CD4-positive, alpha-beta T cell treated with Interleukin-6 for 4 hours (primary cell): ENCODE measurements around the gene HILPDA.

Source experiments
- DNase-seq: peaks from one replicate; pipeline ENCODE4 v3.0.0-alpha.2; 2020; ENCODE audit warnings: mixed read lengths

HILPDA gene

DNA sequence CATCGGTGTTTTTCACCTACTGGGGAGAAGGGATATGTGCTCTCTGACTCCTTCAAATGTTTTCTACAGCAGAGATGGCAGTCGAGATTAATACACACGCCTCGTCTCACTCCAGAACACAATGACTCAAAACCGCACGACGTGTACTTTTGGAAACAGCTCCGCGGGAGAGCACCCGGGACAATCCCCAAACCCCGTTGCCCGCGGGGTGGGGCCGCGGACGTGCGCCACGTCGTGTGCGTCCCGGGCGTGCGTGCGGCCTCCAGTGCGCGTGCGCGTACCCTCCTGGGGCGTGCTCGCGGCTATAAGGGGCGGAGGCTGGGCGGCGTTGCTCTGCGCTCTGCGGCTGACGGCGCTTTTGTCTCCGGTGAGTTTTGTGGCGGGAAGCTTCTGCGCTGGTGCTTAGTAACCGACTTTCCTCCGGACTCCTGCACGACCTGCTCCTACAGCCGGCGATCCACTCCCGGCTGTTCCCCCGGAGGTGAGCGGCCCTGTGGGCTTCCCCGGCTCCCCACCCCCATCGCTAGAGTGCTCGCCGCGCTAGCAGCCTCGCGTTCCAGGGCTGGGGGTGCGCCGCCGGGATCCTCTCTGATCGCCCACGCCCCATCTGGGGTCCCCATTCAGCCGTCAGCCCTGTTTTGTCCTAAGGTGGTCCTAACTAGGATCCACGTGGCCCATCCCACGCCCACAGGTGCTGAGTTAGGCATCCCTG is at the start of gene HILPDA:
HILPDA (plus strand) TSS at position 336 of the 712 bp plus-strand sequence. CDS start 1,391 bp downstream, outside the sequence.
- peak; percentile 96 for DNase-seq

DNA sequence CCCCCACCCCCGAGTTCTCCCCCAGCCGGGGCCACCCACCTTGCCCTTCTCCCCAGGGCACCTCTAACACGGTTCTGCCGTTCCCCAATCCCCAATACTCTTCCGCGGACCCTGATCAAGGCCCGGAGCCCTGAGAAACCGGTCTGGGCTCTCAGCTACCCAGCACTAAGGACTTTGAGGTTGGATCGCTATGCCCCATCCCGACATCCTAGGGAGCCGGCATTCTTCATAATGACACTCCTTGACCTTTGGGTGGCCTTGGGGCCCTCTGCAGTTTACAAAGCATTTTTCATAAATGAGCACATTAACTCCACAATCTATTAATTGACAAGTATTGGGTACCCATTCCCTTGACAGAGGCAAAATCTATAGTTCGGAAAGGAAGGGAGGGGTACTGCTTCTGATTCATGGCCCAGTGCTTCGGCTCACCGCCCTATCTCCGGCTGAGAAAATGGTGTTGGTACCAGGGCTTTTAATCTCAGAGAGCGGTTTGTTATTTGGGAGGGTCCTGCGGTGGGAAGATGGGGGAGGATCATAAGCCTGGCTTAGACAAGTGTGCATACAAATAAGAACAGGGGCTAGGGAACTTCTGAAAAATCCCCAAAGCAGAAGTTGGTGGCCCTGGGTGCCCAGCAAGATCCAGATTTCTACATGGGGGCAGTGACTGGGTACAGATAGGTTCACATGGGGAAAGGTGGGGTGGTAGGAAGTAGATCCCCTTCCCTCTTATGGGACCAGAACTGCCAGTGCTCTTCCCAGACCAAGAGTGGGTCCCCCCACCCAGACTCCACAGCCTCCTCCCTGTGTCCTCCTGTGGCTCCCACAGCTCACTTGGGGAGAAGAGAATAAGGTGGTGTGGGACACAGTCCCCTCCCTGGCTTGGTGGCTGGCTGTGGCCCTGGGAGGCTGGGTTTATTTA is 49.1 kb upstream of the HILPDA start:
- no peak for DNase-seq

DNA sequence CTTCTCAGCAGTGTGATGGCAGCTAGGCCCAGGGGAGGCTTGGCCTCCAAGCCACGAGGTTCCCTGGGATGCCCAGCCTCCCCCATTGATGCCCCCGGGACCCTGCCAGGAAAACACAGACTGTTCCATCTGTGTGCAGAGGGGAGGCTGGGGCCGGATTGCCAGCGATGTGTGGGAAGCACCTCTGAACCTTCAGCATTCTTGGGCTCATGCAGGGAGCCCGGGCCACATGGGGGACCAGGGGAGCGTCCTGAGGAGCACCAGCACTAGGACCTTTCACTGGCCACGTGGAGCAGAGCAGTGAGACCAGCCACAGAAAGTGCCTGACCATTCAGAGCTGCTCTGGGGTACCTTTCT is 48.5 kb upstream of the HILPDA start:
- no peak for DNase-seq

- DNase-seq: no peak
These were observed 47.6 kb upstream of the HILPDA start for GRCh38 chr7:128407751-128408708.

GRCh38 chr7:128408709-128409595 is 46.7 kb upstream of the HILPDA start:
- DNase-seq: no peak

DNA sequence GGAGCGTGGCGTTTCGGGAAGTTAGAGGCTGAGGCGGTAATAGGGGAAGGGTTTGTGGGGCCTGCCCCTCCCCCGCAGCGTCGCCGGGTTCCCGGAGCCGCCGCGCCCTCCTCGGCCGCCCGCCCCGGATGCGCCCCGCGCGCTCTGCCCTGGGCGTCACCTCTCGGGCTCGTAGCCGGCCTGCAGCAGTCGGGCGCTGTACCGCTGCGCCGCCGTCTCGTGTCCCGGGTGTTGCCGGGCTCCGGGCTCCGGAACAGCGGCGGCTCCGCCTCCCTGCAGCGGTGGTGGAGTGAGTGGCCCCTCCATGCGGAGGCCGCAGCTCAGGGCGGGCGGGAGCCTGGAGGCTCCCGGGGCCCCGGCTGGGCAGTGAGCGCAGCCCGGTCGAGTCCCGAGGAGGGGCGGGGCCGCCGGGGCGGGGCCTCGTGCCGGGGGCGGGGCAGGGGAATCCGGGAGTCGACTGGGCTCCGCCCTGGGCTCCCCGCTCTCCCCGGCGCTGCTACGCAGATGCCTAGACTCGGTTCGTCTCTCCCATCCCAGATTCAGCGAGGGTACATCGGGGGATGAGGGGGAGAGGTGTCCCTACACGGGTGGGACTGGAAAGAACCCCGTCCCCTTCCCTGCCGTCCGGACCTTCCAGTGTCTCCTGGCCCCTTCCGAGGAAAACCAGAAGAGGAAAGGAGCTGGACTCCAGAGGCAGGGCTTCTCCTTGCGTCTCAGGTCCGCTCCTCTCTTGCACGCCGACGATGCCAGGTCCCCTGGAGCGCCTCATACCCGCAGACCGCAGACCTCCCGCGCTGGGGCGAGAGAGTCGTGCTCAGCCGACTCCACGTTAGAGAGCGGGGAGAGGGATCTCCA is 45.9 kb upstream of the HILPDA start, which contains the start of gene IMPDH1:
IMPDH1 (minus strand) TSS at position 387 of the 855 bp plus-strand sequence; CDS start at position 306, 81 bp downstream.
- DNase-seq: peak; percentile 91

DNA sequence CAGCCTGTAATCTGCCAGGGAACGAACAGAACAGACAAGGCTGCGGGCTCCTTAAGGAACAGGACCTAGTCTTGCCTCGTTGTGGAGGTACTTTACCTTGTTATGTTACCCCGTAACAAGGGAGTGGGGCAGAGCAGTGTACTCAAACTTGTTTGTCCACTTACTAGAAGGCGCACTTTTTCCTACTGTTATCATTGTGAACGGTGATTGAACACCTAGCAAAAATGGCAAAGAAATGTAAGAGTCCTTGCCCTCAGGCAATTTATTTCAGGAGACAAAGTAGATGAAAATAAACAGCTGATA is 45.3 kb upstream of the HILPDA start:
- no peak for DNase-seq

- DNase-seq: no peak
These were observed 40.4 kb upstream of the HILPDA start for GRCh38 chr7:128415217-128415785.

DNA sequence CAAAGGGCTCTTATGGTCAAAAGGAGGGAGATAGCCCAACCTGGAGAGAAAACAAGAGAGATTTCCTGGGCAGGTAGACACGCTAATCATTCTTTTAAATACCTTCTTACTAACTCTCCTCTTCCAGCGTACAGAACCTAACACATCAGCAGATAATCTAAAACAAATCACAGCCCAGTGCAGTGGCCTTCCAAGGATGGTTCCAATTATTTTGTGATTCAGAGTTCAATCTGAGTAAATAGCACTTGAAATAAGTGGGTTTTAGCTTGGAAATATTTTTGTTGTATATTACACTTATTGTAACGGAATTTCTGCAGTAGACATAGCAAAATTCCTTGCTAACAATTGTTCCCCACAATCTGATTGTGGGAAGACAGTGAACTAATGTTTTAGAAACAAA is 38.6 kb upstream of the HILPDA start:
- no peak for DNase-seq

- DNase-seq: no peak
These were observed 36.4 kb upstream of the HILPDA start for GRCh38 chr7:128419257-128419656.

- DNase-seq: no peak
These were observed 34.9 kb upstream of the HILPDA start for GRCh38 chr7:128420773-128421172.

- DNase-seq: no peak
These were observed 34.3 kb upstream of the HILPDA start for GRCh38 chr7:128421384-128421783.

DNA sequence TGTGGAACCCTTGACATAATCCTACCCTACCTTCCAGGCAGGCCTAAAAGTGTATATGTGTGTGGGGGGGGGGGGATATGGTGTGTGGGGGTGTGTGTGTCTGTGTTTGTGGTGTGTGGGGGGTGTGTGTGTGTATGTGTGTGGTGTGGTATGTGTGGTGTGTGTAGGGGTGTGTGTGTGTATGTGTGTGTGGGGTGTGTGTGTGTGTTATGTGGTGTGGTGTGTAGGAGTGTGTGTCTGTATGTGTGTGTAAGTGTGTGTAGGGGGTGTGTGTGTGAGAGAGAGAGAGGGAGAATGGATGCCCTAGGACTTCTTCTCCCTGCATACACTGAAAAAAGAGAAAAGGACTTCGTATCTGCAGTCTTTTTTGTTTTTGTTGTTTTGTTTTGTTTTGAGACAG is 33.6 kb upstream of the HILPDA start:
- DNase-seq: no peak

GRCh38 chr7:128422842-128423241 is 32.8 kb upstream of the HILPDA start:
- no peak for DNase-seq

DNA sequence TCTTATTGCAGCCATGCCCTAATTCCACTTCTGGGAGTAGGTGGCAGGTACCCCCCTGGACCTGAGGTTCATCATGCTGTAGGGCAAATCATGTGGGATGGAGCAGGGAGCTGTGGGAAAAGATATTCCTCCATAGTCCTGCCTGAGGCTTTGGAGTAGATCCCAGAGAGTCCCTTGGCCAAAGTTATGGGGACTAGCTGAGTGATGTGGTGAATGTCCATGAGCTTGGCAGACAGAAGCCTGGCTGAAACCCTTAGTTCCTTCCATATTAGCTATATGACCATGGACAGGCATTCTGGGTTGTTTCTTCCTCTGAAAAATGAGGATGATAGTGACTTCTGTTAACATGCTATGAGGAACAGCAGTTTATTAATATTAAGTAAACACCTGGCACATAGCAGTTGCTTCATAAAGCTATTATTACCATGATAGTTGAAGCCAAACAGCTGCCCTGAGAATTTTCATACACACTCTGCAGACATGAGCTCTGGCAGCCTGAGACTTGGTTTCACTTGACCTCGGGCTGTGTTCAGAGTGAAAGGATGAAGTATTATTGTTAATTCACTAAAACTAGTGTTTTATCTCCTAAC is 30.9 kb upstream of the HILPDA start:
- no peak for DNase-seq

DNA sequence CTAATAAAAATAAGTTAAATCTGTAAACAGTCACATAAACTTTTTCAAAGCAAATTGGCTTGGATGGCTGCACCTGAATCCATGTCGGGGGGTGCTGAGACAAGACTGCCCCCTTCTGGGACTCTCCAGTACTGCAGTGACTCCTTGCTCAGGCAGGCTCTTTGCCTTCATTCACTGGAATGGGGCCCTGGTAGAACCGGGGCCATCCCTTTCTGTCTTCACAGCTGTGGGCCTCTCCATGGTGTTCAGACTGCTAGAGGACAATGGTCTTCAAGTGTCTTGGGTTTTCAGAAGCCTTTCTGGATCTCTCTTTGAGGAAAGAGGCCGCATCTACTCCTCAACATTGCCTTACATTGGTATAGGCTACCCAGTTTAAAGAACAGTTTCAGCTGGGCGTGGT is 29.8 kb upstream of the HILPDA start:
- DNase-seq: peak; percentile 85

- peak; percentile 30 for DNase-seq
These were observed 28.3 kb upstream of the HILPDA start for GRCh38 chr7:128427289-128427891.

DNA sequence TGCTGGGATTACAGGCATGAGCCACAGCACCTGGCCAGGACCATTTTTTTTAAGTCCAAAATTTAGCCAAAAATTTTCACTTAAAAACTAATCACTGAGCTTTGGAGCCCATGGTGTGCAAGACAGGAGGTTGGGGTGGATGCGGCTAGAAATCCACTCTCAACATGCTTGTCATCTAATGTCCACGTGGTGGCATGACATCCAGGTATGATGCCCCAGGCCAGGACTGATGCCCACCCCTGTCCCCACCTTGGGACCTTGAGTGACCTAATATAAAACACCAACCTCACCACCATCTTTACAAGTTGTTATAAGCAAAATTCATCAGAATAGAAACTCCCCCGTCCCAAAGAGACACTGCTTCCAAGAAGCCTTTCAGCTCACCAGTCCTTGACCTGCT is 25.5 kb upstream of the HILPDA start:
- DNase-seq: no peak

DNA sequence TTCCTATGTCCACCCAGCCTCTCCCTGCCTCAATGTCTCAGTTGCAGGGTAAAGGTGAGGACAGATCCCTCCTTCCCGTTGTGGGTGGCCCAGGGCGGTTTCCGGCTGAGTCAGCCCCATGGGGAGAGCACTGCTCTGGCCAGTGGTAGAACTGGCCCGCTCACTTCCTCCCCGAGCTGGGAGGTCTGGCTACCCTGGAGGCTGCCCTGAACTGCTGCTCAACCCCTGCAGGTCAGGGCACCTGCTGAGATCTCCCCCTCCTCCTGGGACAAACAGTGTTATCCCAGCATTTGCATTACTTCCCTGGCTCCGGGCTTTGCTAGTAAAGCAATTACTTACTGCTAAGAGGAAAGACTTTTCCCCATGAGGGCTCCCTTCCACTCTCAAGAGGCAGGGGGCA is 24.5 kb upstream of the HILPDA start:
- DNase-seq: no peak

DNA sequence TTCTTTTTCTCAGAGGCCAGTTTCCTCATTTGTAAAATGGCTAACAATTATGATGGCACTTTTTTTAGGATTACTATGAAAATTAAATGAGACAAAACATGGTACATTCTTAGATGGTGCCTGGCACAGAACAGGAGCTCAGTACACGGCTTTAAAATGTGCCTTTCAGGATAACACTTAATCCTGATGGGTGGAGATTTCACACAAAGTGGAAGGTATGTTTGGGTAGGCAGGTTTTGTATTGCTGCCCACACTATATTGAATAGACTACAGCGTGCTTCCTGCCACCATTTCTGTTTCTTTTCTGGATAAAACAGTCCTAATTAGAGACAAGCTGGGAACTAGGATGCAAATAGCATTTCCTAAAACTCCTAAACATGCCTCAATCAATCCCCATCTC is 23.9 kb upstream of the HILPDA start:
- no peak for DNase-seq
